Prostate gland (tissue), 2 donors: ENCODE data around the gene ECE1. TPM values are rescaled to one million over a fixed set of nuclear protein-coding genes. Genes with fewer than 3 reads are reported as not detected.

Source experiments
- DNase-seq: peaks from one replicate; pipeline ENCODE4 v3.0.0-alpha.2; 2019; ENCODE audit warnings: low spot score
- H3K27ac ChIP-seq, 2 donors: fragments of 200-600 bp; sonication (generic); 2 replicates each; pipeline ENCODE4 v1.5.1; 2017 to 2019
- H3K27me3 ChIP-seq: fragments of 200-600 bp; sonication (generic); replicated peaks from 2 replicates; pipeline ENCODE4 v1.5.1; 2019; ENCODE audit not compliant: insufficient read depth
- H3K36me3 ChIP-seq, 2 donors: fragments of 200-600 bp; sonication (generic); 1 replicate in 1 of 2; 2 replicates in 1 of 2; pipeline versions ENCODE4 v1.5.1 to v1.8.1; 2017 to 2019
- H3K4me1 ChIP-seq: fragments of 200-600 bp; sonication (generic); replicated peaks from 2 replicates; pipeline ENCODE4 v1.5.1; 2019
- H3K4me3 ChIP-seq, 2 donors: fragments of 200-600 bp; sonication (generic); 2 replicates each; pipeline ENCODE4 v1.5.1; 2017 to 2019
- H3K9me3 ChIP-seq: fragments of 200-600 bp; sonication (generic); 2 replicates; pipeline ENCODE4 v1.5.1; 2017
- CTCF ChIP-seq, 4 experiments: fragments of 200-600 bp in 2 of 4; fragments of 450-650 bp in 2 of 4; sonication (generic) in 2 of 4; IDR thresholded peaks; 1 replicate in 3 of 4; 2 replicates in 1 of 4; pipeline ENCODE4 v1.5.1; 2016 to 2019; ENCODE audit warnings: antibody characterized with exemption in 4 of 4, mild to moderate bottlenecking in 2 of 4, moderate library complexity in 2 of 4
- POLR2A ChIP-seq: fragments of 450-650 bp; IDR thresholded peaks from one replicate; pipeline ENCODE4 v1.6.1; 2016; ENCODE audit warnings: antibody characterized with exemption, mild to moderate bottlenecking
- POLR2AphosphoS5 ChIP-seq: sonication (generic); formaldehyde crosslinking; IDR thresholded peaks from one replicate; pipeline ENCODE4 v1.6.1; 2017; ENCODE audit warnings: antibody characterized with exemption
- WGBS: methylation state at CpG from one replicate; pipeline ENCODE4 v1.1.5; 2018; 5-methylcytosine and 5-hydroxymethylcytosine counted together
- intact Hi-C: fragments of 100-400 bp; cut with DNase I; formaldehyde crosslinking; loops from one replicate; pipeline ENCODE4 v1.14.2; 2022
- total RNA-seq, 2 donors: library from RNA; depleted of rRNA; stranded (reverse); fragments of >200 nt; gene quantifications; one replicate each; pipeline ENCODE4 v1.1.0, GENCODE V29; 2016

The ECE1 gene
- total RNA-seq, 2 donors from 2014 or later, result 113 to 146 TPM

DNA sequence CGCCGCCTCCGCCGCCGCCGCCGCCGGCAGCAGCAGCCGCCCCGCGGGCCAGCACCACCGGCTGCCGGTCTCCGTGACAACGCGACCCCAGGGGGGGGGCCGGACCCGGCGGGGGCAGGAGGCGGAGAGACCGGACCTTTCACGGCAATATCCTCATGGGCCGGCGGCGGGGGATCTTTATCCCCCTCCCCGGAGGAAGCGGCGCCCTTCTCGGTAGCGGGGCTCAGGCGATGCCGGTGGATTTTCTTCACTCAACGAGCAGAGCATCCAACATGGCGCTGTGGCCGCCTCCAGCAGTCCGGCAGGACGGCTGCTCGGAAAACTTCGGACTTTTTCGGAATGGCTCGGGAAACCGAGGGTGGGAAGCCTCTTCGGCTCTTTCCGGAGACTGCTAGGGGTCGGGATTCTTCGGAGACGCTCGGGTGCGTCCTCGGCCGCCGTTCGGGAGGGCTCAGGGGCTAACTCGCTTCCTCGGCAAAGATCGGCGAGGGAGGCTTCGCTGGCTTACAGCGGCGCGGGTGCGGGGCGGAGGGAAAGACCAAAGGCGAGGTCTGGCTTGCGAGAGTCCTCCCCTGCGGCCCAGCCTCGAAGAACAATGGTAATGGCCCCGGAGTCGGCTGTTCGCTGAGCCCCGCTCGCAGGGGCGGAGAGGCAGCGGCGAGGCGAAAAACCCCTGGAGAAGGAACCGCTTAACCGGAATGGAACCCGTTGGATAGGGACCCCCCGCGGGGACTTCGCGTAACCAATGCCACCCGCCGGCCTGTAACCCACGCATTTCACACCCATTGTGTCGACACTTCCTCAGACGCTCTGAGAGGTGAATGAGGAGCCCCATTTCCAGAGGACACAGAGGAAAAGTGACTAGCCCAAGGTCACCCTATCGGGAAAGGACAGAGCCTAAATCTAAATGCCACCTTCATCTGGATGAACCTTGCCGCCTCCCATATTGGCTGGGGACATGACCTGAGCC lies 113.4 kb downstream of the ECE1 start, which contains the start of gene EIF4G3:
EIF4G3 (minus strand) TSS at position 312 of the 970 bp plus-strand sequence. CDS start 174,155 bp downstream, outside the sequence.
- peak; percentile 91 for TF ChIP-seq POLR2AphosphoS5
- TF ChIP-seq POLR2A, result peak; percentile 67
- TF ChIP-seq CTCF (IDR thresholded peaks at IDR 0.05), result peak in 1 of 4 experiments; percentile 14
- intact Hi-C loops, result loop anchor here (5.0 kb wide), 1 partner anchor 390 kb away; the partner anchor contains the start of gene HP1BP3
- peak; percentile 97 for DNase-seq
- no peaks in the 10 kb centered on the region for H3K4me1 ChIP-seq
- H3K27ac ChIP-seq, result peak within 1 kb of the TSS; percentile 79 to 82
- H3K4me3 ChIP-seq, result peak within 1 kb of the TSS; percentile 66 to 79
- H3K9me3 ChIP-seq, result no peaks in the 10 kb centered on the region
- no peaks in the 10 kb centered on the region for H3K27me3 ChIP-seq
- no peaks in the 10 kb centered on the region for H3K36me3 ChIP-seq
- whole genome bisulfite sequencing, result 3% methylated on average over 71 of the region's 90 CpGs

- Histone ChIP-seq H3K4me3 (peak overlapping the region; percentile 66 to 79), H3K9me3 (no peaks in the 10 kb centered on the region), H3K27me3 (no peaks in the 10 kb centered on the region), H3K27ac (peak overlapping the region; percentile 79 to 82), H3K36me3 (no peaks in the 10 kb centered on the region), H3K4me1 (no peaks in the 10 kb centered on the region)
- TF ChIP-seq CTCF (IDR thresholded peaks at IDR 0.05), result no peak
- TF ChIP-seq POLR2AphosphoS5, result no peak
- no peak for TF ChIP-seq POLR2A
- DNase-seq, result peak; percentile 11
- intact Hi-C loops, result loop anchor here (5.0 kb wide), 1 partner anchor 389 kb away; the partner anchor contains the start of gene HP1BP3
- WGBS, result under 1% methylated on average over 24 of the region's 69 CpGs
These were observed 114.3 kb downstream of the ECE1 start for GRCh38 chr1:21175670-21176581.

DNA sequence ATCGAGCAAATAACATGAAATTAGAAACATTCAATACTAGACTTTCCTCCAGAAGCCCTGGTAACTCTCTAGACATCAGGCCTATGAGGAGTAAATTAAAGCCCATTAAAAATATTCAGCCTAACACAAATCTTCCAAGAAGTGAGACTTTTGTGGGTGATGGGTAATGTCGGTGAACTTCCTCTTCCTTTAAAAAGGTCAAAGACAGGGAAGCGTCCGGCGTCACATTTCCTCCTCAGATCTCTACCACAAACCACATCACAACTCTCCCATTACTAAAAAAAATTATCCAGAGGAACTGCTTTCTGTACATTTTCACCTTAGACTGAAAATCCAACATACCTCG lies 115.0 kb downstream of the ECE1 start:
- peak; percentile 29 for DNase-seq
- no peaks in the 10 kb centered on the region for H3K27me3 ChIP-seq
- intact Hi-C loops, result loop anchor here (5.0 kb wide), 1 partner anchor 388 kb away; the partner anchor contains the start of gene HP1BP3
- TF ChIP-seq POLR2A (no peak), POLR2AphosphoS5 (no peak), CTCF (IDR thresholded peaks at IDR 0.05) (no peak)
- no peaks in the 10 kb centered on the region for H3K9me3 ChIP-seq
- peak overlapping the region; percentile 66 to 79 for H3K4me3 ChIP-seq
- no peaks in the 10 kb centered on the region for H3K36me3 ChIP-seq
- no peaks in the 10 kb centered on the region for H3K4me1 ChIP-seq
- WGBS, result 1% methylated on average over 6 of the region's 6 CpGs
- peak overlapping the region; percentile 79 to 82 for H3K27ac ChIP-seq

- WGBS, result 8% methylated on average over 12 of the region's 12 CpGs
- Histone ChIP-seq H3K27ac (peak overlapping the region; percentile 79 to 82), H3K9me3 (no peaks in the 10 kb centered on the region), H3K4me1 (no peaks in the 10 kb centered on the region), H3K4me3 (peak overlapping the region; percentile 66 to 79), H3K27me3 (no peaks in the 10 kb centered on the region), H3K36me3 (no peaks in the 10 kb centered on the region)
- no peak for DNase-seq
- TF ChIP-seq POLR2A (no peak), POLR2AphosphoS5 (peak; percentile 26), CTCF (IDR thresholded peaks at IDR 0.05) (no peak)
- intact Hi-C loops, result loop anchor here (5.0 kb wide), 1 partner anchor 387 kb away; the partner anchor contains the start of gene HP1BP3
These were observed 115.5 kb downstream of the ECE1 start for GRCh38 chr1:21174654-21175323.
